Transverse colon (tissue), 4 donors: ENCODE results near the gene PIR. TPM values are rescaled to one million over a fixed set of nuclear protein-coding genes. Genes with fewer than 3 reads are reported as not detected.

Experiments used
- DNase-seq: peaks from one replicate; pipeline ENCODE4 v3.0.0-alpha.2; 2019
- H3K27ac ChIP-seq, 4 donors: fragments of 200-600 bp; sonication (generic); 2 replicates each; pipeline ENCODE4 v1.5.1; 2016 to 2018; ENCODE audit warnings: inconsistent platforms in 4 of 4
- H3K27me3 ChIP-seq: fragments of 200-600 bp; sonication (generic); 2 replicates; pipeline ENCODE4 v1.5.1; 2017; ENCODE audit warnings: inconsistent platforms
- H3K36me3 ChIP-seq, 4 donors: fragments of 200-600 bp; sonication (generic); 2 replicates each; pipeline ENCODE4 v1.5.1; 2017 to 2019; ENCODE audit warnings: inconsistent platforms in 4 of 4
- H3K4me1 ChIP-seq, 4 donors: fragments of 200-600 bp; sonication (generic); 2 replicates each; pipeline ENCODE4 v1.5.1; 2017 to 2020; ENCODE audit warnings: inconsistent platforms in 4 of 4
- H3K4me3 ChIP-seq, 4 donors: fragments of 200-600 bp; sonication (generic); 1 replicate in 1 of 4; 2 replicates in 3 of 4; pipeline versions ENCODE4 v1.5.1 to v1.6.1; 2017 to 2019; ENCODE audit warnings: inconsistent platforms in 4 of 4
- H3K9me3 ChIP-seq, 2 donors: fragments of 200-600 bp; sonication (generic); 2 replicates each; pipeline ENCODE4 v1.5.1; 2017 to 2019; ENCODE audit warnings: inconsistent platforms in 2 of 2
- CTCF ChIP-seq, 5 experiments: fragments of 200-600 bp in 3 of 5; fragments of 450-650 bp in 2 of 5; sonication (generic) in 3 of 5; IDR thresholded peaks; 1 replicate in 2 of 5; 2 replicates in 3 of 5; pipeline ENCODE4 v1.5.1; 2016 to 2017; ENCODE audit warnings: antibody characterized with exemption in 5 of 5, inconsistent platforms in 3 of 5, mild to moderate bottlenecking in 2 of 5, moderate library complexity in 1 of 5
- EP300 ChIP-seq: sonication (generic); formaldehyde crosslinking; IDR thresholded peaks from one replicate; pipeline ENCODE4 v1.6.1; 2017; ENCODE audit warnings: antibody characterized with exemption, low read depth
- POLR2A ChIP-seq: fragments of 450-650 bp; IDR thresholded peaks from one replicate; pipeline ENCODE4 v1.6.1; 2016; ENCODE audit warnings: antibody characterized with exemption, mild to moderate bottlenecking, moderate library complexity
- POLR2AphosphoS5 ChIP-seq, 3 donors: sonication (generic); formaldehyde crosslinking; IDR thresholded peaks; one replicate each; pipeline ENCODE4 v1.6.1; 2016; ENCODE audit warnings: antibody characterized with exemption in 3 of 3
- WGBS, 2 donors: methylation state at CpG; one replicate each; pipeline ENCODE4 v1.1.5; 2018; ENCODE audit warnings: low coverage in 1 of 2; 5-methylcytosine and 5-hydroxymethylcytosine counted together
- in situ Hi-C, 4 donors: fragments of 200-750 bp; cut with MboI; loops; one replicate each; pipeline versions ENCODE4 v1.15.0 to v1.15.1; 2017; ENCODE audit warnings: low sequenced_read_pairs in 3 of 4, low pct_ligation_motif_present in 1 of 4, low pct_unique_long_range_greater_than_20kb in 1 of 4
- intact Hi-C: fragments of 100-400 bp; cut with DNase I; formaldehyde crosslinking; loops from one replicate; pipeline ENCODE4 v1.15.1; 2023; ENCODE audit warnings: low total_unique reads
- total RNA-seq, 4 donors: library from RNA; depleted of rRNA; stranded (reverse); fragments of >200 nt; gene quantifications; one replicate each; pipeline ENCODE4 v1.1.0, GENCODE V29; 2016

PIR gene
- 10 to 100 TPM in 2 of 4 donors, 1 to 10 TPM in 1, not detected in 1; 10.0 to 85.8 (median 11.6) TPM for total RNA-seq

GRCh38 chrX:15493118-15493962, at the start of gene PIR:
PIR (minus strand) TSS chrX:15493333; CDS start chrX:15491257, 2,076 bp downstream.
- intact Hi-C loops (no loop called here), in situ Hi-C loops (no loop called here)
- H3K4me1 ChIP-seq: no peaks in the 10 kb centered on the region
- no peaks in the 10 kb centered on the region for H3K9me3 ChIP-seq
- peak; percentile 91 for DNase-seq
- TF ChIP-seq POLR2A: peak; percentile 15
- TF ChIP-seq CTCF (IDR thresholded peaks at IDR 0.05): peak; percentile 16 to 38 (median 29)
- no peak for TF ChIP-seq EP300
- TF ChIP-seq POLR2AphosphoS5 (IDR thresholded peaks at IDR 0.05): peak in 2 of 3 donors; percentile 36 to 61
- H3K4me3 ChIP-seq: peak within 1 kb of the TSS; percentile 23 to 53 (median 42)
- no peaks in the 10 kb centered on the region for H3K27me3 ChIP-seq
- peak within 1 kb of the TSS; percentile 66 to 76 (median 71) for H3K27ac ChIP-seq
- WGBS, 2 donors: 34% methylated on average over 29 of the region's 47 CpGs; no CpG with 5 or more reads in 1 of the 2 donors
- no peaks in the 10 kb centered on the region for H3K36me3 ChIP-seq

- no peak for DNase-seq
- WGBS, 2 donors: 70% methylated on average over 6 of the region's 6 CpGs; no CpG with 5 or more reads in 1 of the 2 donors
- in situ Hi-C loops: no loop called here
- Histone ChIP-seq H3K4me1 (no peaks in the 10 kb centered on the region), H3K27me3 (no peaks in the 10 kb centered on the region), H3K36me3 (no peaks in the 10 kb centered on the region), H3K9me3 (no peaks in the 10 kb centered on the region), H3K27ac (no peak overlapping the region), H3K4me3 (no peak overlapping the region)
- intact Hi-C loops: no loop called here
- no peak for TF ChIP-seq POLR2AphosphoS5 (IDR thresholded peaks at IDR 0.05)
- TF ChIP-seq POLR2A: no peak
- TF ChIP-seq EP300: no peak
- TF ChIP-seq CTCF (IDR thresholded peaks at IDR 0.05): no peak
These were observed 37.2 kb upstream of the PIR start for GRCh38 chrX:15530318-15530717.

GRCh38 chrX:15529165-15529564, 36.0 kb upstream of the PIR start:
- Histone ChIP-seq H3K4me1 (no peaks in the 10 kb centered on the region), H3K27ac (no peak overlapping the region), H3K9me3 (no peaks in the 10 kb centered on the region), H3K4me3 (no peak overlapping the region), H3K27me3 (no peaks in the 10 kb centered on the region), H3K36me3 (no peaks in the 10 kb centered on the region)
- DNase-seq: no peak
- TF ChIP-seq POLR2A: no peak
- no peak for TF ChIP-seq CTCF (IDR thresholded peaks at IDR 0.05)
- intact Hi-C loops: no loop called here
- in situ Hi-C loops: no loop called here

GRCh38 chrX:15525664-15526416, 32.7 kb upstream of the PIR start:
- H3K27ac ChIP-seq: no peak overlapping the region
- intact Hi-C loops (no loop called here), in situ Hi-C loops (no loop called here)
- WGBS, 2 donors: 50 to 83% methylated on average over 2 to 8 of the region's 8 CpGs
- DNase-seq: no peak
- no peak for TF ChIP-seq POLR2A
- TF ChIP-seq EP300: no peak
- TF ChIP-seq POLR2AphosphoS5 (IDR thresholded peaks at IDR 0.05): no peak
- no peak for TF ChIP-seq CTCF (IDR thresholded peaks at IDR 0.05)
- H3K4me3 ChIP-seq: no peak overlapping the region
- no peaks in the 10 kb centered on the region for H3K9me3 ChIP-seq
- H3K27me3 ChIP-seq: no peaks in the 10 kb centered on the region
- H3K36me3 ChIP-seq: no peaks in the 10 kb centered on the region
- H3K4me1 ChIP-seq: no peaks in the 10 kb centered on the region
